KOPT-K1 (cell line): ENCODE measurements around the gene WDR7.

Experiments used
- H3K27ac ChIP-seq: fragments of 200-600 bp; sonication (generic); 2 replicates; pipeline ENCODE4 v1.5.1; 2016; ENCODE audit warnings: antibody characterized with exemption, mild to moderate bottlenecking, low read depth, low read length; ENCODE audit not compliant: poor library complexity, severe bottlenecking
- H3K36me3 ChIP-seq: fragments of 200-600 bp; sonication (generic); 2 replicates; pipeline ENCODE4 v1.5.1; 2017; ENCODE audit warnings: antibody characterized with exemption, mild to moderate bottlenecking, low read length, moderate library complexity; ENCODE audit not compliant: insufficient read depth
- H3K9me3 ChIP-seq: fragments of 200-600 bp; sonication (generic); 2 replicates; pipeline ENCODE4 v1.5.1; 2017; ENCODE audit warnings: antibody characterized with exemption, low read length, mild to moderate bottlenecking; ENCODE audit not compliant: insufficient read depth, poor library complexity, severe bottlenecking

The WDR7 gene

DNA sequence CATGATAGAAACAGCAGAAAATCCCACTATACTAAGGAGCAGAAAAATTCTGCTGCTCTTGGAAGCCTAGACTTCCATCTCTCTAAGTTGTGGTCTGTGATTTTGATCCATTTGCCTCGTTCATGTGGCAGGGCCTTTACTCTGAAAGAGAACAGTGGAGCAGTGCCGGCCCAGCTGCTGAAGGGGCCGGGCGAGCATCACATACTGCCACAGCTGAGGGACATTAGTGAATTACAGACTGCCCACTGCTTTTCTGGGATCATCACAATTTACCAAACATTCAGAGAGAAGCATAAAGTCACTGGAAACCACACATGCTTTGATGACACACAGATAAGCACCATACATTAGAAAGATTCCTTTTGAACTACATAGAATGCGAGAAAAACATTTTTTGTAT lies 278.7 kb downstream of the WDR7 start:
- Histone ChIP-seq H3K9me3 (no peaks in the 10 kb centered on the region), H3K36me3 (peaks cover 5% of the 10 kb centered on the region; the same call in 1 of the 2 replicates), H3K27ac (no peak overlapping the region)

DNA sequence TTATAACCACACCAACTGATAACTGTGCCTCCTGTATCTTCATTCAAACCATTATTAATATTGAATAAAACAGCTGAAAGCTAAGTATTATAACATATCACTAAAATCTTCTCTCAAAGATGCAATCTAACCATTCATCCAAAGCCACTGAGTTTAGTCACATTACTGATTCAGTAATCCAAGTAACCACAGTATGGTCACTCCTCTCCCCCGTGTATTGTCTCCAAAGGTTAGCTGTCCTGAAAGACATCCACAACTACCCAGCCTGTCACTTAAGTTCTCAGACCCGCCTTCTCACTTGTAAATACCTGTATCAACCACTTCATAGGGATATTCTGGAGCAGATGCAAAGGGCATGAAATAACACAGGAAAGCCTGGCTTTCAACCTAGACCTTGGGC lies 282.3 kb downstream of the WDR7 start:
- Histone ChIP-seq H3K36me3 (peaks cover 15% of the 10 kb centered on the region; the same call in 1 of the 2 replicates), H3K27ac (no peak overlapping the region), H3K9me3 (no peaks in the 10 kb centered on the region)

DNA sequence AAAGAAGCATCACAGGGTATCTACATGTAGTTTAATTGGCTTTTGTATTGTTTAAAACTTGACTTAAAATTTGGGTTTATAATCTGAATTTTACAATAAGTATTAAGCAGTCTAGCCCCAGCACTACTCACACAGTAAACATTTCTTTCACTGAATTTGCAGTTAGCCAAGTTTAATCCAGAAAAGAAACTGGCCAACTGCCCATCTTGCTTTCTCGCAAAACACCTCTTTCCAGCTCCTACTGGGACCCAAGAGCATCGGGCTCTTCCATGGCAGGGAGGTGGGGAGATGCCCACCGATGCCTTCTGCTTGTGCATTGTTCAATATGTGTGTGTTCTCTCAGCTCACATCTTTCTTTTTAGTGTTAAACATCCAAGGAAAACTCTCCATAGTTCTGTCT lies 283.0 kb downstream of the WDR7 start:
- Histone ChIP-seq H3K27ac (no peak overlapping the region), H3K36me3 (peaks cover 15% of the 10 kb centered on the region; the same call in 1 of the 2 replicates), H3K9me3 (no peaks in the 10 kb centered on the region)

DNA sequence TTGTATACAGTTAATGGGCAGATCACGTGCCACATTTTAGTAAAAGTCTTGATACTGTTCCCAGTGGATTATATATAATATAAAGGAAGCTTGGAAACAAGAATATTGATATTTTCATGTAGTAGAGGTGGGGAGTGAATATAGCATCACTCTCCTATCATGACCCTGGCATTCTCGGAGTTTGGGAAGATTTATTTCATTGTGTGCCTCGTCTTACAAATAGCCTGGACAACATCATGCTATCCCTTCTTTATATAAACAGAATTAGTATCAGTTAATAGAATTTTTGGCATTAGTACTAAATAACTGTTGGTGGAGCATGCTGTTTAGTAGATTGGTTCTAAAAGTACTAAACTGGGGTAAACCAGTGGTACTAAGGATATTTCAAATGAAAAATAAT lies 283.7 kb downstream of the WDR7 start:
- H3K27ac ChIP-seq = no peak overlapping the region
- H3K9me3 ChIP-seq = no peaks in the 10 kb centered on the region
- peaks cover 15% of the 10 kb centered on the region; the same call in 1 of the 2 replicates for H3K36me3 ChIP-seq

GRCh38 chr18:56935434-56936040 lies 284.4 kb downstream of the WDR7 start:
- Histone ChIP-seq H3K36me3 (peaks cover 15% of the 10 kb centered on the region; the same call in 1 of the 2 replicates), H3K27ac (no peak overlapping the region), H3K9me3 (no peaks in the 10 kb centered on the region)

DNA sequence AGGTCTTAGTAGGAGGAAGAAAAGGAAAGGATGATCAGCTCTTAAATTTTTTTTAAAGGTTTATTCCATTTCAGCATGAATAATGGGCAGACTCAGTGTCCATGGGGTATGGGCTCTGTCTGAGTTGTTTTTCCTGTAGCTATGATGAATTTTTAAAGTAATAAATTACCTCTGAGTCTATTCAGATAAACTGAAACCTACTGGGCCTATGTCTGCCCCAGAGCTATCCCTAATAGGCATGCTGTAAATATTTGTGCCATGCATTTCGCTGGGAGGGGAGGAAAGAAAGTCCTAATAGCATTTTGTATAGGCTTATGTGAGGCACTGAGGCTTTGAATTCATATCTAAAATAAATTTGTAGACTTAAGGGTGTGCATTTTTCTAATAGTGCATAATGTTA lies 285.3 kb downstream of the WDR7 start:
- Histone ChIP-seq H3K27ac (no peak overlapping the region), H3K36me3 (peaks cover 15% of the 10 kb centered on the region), H3K9me3 (no peaks in the 10 kb centered on the region)

DNA sequence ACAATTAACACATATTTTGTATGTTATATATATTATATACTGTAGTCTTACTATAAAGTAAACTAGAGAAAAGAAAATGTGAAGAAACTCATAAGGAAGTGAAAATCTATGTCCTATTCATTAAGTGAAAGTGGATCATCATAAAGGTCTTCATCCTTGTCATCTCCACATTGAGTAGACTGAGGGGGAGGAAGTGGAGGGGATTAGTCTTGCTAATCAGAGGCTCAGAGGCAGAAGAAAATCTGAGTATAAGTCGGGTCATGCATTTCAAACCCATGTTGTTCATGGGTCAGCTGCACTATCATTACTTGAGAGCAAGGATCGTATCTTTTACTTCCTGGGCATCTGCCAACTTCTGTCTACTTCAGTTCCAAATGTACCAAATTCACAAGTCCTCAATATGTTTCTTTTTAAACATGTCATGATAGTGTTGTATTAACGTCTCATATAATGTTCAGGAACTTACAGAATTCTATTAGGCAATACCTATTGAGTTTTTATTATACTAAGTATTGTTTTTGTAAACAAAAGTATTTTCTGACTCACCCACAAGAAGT lies 286.8 kb downstream of the WDR7 start:
- Histone ChIP-seq H3K36me3 (peaks cover 10% of the 10 kb centered on the region), H3K27ac (no peak overlapping the region), H3K9me3 (no peaks in the 10 kb centered on the region)

GRCh38 chr18:56945171-56946083 lies 294.3 kb downstream of the WDR7 start:
- Histone ChIP-seq H3K27ac (no peak overlapping the region), H3K36me3 (no peaks in the 10 kb centered on the region; the same call in 1 of the 2 replicates)

DNA sequence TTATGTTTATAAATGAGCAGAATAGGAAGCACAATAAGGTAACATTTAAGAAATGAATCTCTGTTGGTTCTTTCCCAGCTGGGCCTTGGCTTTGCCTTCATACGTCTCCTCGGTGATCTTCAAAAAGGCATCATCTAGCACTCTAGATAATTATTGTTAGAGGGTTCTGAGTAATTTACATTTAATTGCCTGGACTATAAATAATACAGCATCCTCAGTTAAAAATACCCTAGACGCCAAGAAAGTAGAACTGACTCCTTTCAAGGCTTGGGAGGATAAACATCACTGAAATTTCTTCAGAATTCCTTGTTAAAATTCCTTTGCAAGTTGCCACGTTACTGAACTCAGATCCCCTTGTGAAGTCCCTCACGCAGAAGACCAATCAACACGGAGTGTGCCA lies 296.1 kb downstream of the WDR7 start:
- Histone ChIP-seq H3K9me3 (no peaks in the 10 kb centered on the region), H3K36me3 (no peaks in the 10 kb centered on the region), H3K27ac (no peak overlapping the region)

More at GRCh38 chr18:56945171-56946083, 294.3 kb downstream of the WDR7 start:
- H3K9me3 ChIP-seq = no peaks in the 10 kb centered on the region

- Histone ChIP-seq H3K36me3 (no peaks in the 10 kb centered on the region), H3K27ac (no peak overlapping the region), H3K9me3 (no peaks in the 10 kb centered on the region)
Measured at GRCh38 chr18:56952026-56952425, 300.9 kb downstream of the WDR7 start.

DNA sequence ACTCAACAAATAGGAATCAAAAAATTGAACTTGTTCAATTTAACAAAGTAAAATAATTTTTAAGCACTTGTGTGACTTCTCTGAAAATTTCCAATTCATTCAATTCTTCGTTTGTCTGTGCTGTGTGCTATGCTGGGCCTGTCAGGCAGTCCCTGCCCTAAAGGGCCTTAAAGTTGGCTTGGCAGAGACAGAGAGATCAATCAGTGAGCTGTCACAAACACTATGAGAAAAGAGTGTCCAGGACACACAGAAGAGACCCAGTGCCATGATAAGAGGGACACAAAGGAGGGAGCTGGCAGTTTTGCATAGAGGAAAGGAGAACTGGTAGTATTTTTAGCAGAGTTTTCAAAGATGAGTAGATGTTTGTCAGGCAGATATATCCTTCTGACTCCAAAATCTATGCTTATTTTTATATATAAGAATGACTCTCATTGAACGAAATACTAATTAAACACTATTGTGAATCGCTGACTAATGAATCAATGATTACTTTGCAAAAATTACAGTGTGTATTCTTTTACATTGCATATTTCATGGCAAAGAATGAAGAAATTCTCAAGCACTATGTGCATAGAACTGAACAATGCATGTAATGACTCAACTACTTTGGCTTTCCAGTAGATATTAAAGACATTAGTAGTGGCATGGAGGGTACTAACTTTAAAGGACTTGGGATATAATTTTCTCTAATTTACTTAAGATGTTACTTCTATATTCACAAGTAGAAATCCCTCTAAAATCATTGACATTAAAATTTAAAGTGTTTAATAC lies 302.5 kb downstream of the WDR7 start:
- Histone ChIP-seq H3K27ac (no peak overlapping the region), H3K36me3 (no peaks in the 10 kb centered on the region), H3K9me3 (no peaks in the 10 kb centered on the region)

DNA sequence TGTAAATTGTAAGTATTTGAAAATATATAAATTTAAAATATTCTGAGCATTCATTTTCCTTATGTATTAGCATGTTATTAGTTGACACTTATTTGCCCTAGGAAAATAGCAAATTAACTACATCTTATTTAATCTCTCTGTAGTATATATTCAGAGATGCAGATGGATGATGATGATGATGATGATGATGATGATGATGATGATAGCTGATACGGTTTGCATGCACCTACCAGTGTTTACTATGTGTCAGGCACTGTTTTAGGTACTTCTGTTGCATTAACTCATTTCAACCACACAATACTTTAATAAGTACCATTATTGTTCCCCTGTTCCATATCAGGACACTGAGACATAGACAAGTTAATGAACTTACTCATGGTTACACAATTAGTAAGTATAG lies 304.3 kb downstream of the WDR7 start:
- no peaks in the 10 kb centered on the region for H3K36me3 ChIP-seq
- H3K9me3 ChIP-seq = no peaks in the 10 kb centered on the region
- no peak overlapping the region for H3K27ac ChIP-seq

DNA sequence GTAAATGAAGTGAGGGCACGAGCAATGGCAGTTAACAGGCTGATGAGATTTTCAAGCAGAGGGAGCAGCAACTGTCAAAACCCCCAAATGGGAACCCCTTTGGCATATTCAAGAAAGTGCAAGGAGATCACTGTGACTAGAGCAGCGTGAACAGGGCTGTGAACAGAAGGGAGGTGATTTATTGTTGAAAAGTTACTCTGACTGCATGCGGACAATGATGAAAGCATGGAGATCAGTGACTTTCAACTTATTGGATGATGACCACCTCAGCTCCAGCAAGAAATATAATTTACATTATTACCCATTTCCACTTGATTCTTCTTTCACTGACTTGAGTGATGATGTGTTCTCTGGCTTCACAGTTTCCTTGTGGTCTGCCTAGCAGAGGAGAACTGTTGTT lies 308.0 kb downstream of the WDR7 start:
- no peaks in the 10 kb centered on the region for H3K36me3 ChIP-seq
- no peaks in the 10 kb centered on the region for H3K9me3 ChIP-seq
- no peak overlapping the region for H3K27ac ChIP-seq

DNA sequence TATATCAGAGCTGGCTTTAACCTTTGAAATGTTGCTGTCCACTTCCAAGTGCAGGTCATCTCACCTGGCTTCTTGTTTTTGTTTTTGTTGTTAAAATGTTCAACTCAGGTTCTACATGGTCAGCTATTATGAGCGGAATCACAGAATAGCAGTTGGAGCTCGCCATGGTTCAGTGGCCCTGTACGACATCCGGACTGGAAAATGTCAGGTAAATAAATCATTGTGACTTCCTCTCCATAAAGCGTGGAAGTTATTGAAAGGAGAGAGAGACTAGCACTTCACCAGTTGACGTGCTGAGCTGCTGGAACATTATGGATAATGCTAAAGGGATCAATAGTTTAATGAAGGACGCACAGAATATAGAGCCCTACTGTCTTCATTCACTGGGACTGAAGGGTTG lies 311.2 kb downstream of the WDR7 start:
- Histone ChIP-seq H3K36me3 (no peaks in the 10 kb centered on the region), H3K27ac (no peak overlapping the region), H3K9me3 (no peaks in the 10 kb centered on the region)

DNA sequence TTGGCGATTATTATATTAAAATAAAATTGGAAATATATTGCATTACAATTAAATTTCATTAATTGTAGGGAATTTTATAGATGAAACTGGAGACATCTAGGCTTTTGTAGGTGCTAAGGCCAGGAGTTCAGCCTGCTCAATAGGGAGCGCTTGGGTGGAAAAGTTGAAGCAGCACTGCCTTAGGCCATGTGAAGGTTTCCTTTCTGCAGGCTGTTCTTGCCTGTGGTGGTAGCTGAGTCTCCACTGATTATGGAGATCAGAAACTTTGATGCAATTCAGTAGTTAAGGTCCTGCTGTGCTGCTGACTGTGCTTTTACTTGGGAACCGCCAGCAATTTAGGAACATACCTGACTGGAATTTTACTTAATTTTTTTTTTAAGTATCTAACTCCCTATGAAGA lies 315.9 kb downstream of the WDR7 start:
- no peaks in the 10 kb centered on the region for H3K9me3 ChIP-seq
- H3K27ac ChIP-seq = no peak overlapping the region
- no peaks in the 10 kb centered on the region for H3K36me3 ChIP-seq
